ENCODE data around the gene BRPF1. TPM values are rescaled to one million over a fixed set of nuclear protein-coding genes. Genes with fewer than 3 reads are reported as not detected.

The BRPF1 gene
- total RNA-seq, 1 experiment from 2014 or later = 21.4 TPM

DNA sequence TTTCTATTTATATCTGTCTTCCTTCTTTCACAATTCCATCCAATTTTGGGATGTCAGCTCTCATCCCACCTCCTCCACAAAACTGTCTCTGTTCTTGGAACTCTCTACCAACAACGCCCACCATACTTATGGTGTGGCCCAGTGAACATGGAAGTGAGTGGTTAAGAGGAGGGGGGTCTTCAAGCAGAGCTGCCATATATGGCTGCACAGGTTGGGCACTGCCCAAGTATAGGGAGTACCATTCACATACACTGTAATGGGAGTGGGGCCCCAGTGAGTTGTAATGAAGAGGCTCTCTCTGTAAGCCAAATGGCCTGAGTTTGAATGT is 46.1 kb downstream of the BRPF1 start:
- Mint-ChIP-seq H3K27ac (ENCODE audit: low read depth, unreplicated experiment) (no peak overlapping the region), H3K9me3 (ENCODE audit: unreplicated experiment) (no peaks in the 10 kb centered on the region), H3K27me3 (ENCODE audit: insufficient read depth, unreplicated experiment) (no peaks in the 10 kb centered on the region), H3K4me3 (ENCODE audit: unreplicated experiment) (no peak overlapping the region), H3K4me1 (ENCODE audit: insufficient read depth, unreplicated experiment) (peaks cover 16% of the 10 kb centered on the region), H3K36me3 (ENCODE audit: insufficient read depth, unreplicated experiment) (peaks cover 6% of the 10 kb centered on the region)
- ChIA-PET CTCF (no interaction called here), POLR2A (interaction anchor here (0.7 to 2.5 kb wide), 3 partner anchors 15 to 28 kb away, joined by 3 to 8 read pairs (median 6); partner anchors contain the start of genes ARPC4, OGG1 and TADA3)
- BruUV-seq (replicated peaks) = no TSS peak
- TF ChIP-seq, protein P1, sequence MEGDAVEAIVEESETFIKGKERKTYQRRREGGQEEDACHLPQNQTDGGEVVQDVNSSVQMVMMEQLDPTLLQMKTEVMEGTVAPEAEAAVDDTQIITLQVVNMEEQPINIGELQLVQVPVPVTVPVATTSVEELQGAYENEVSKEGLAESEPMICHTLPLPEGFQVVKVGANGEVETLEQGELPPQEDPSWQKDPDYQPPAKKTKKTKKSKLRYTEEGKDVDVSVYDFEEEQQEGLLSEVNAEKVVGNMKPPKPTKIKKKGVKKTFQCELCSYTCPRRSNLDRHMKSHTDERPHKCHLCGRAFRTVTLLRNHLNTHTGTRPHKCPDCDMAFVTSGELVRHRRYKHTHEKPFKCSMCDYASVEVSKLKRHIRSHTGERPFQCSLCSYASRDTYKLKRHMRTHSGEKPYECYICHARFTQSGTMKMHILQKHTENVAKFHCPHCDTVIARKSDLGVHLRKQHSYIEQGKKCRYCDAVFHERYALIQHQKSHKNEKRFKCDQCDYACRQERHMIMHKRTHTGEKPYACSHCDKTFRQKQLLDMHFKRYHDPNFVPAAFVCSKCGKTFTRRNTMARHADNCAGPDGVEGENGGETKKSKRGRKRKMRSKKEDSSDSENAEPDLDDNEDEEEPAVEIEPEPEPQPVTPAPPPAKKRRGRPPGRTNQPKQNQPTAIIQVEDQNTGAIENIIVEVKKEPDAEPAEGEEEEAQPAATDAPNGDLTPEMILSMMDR (IDR thresholded peaks at IDR 0.05; ENCODE audit: unreplicated experiment) = no peak
- DNase-seq (ENCODE audit: unreplicated experiment) = no peak
- intact Hi-C loops (cut with micrococcal nuclease) = no loop called here

DNA sequence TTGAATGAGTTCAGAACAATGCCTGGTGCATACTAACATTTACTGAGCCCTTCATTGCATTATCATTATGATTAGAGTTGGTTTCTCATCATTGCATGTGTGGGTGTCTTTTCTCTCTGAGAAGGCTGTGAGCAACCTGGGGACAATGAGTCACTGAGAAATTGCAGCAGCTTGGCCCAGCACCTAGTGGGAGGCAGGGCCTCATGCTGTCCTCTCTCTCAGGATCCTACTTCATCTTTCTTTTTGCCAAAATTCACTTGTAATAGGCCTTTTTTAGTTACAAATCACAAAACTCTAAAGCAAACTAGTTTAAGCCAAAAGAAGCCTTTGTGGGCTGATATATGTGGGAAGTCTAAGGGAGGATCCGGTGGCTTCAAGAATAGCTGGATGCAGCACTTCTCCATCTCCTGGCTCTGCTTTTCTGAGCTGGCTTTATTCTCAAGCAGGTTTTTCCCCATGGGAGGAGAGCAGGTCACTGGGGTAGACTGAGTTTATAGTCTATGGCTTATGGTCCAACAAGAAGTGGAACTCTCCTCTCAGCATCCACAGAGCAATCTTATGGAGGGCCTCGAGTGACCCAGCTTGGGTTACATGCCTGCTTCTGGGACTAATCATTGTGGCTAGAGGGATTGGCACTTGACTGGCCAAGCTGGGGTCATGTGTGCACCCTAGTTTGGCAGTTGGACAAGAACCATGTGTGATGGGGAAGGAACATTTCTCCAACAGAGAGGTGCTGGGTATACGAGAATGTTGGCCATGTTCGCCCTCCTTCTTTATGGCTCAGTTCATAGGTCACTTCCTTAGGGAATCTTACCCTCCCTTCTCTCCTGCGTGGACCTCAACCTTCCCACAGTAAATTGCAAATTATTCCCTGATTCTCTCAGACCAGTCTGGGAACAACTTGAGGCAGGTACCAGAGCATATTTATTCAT is 46.9 kb downstream of the BRPF1 start:
- H3K36me3 Mint-ChIP-seq (ENCODE audit: insufficient read depth, unreplicated experiment) = peaks cover 11% of the 10 kb centered on the region
- H3K27me3 Mint-ChIP-seq (ENCODE audit: insufficient read depth, unreplicated experiment) = no peaks in the 10 kb centered on the region
- no peaks in the 10 kb centered on the region for H3K9me3 Mint-ChIP-seq (ENCODE audit: unreplicated experiment)
- ChIA-PET POLR2A (interaction anchor here (0.6 to 2.5 kb wide), 4 partner anchors 15 to 50 kb away, joined by 3 to 8 read pairs (median 4); partner anchors contain the start of genes ARPC4, OGG1 and TADA3), CTCF (no interaction called here)
- intact Hi-C loops (cut with micrococcal nuclease) = no loop called here
- H3K4me3 Mint-ChIP-seq (ENCODE audit: unreplicated experiment) = no peak overlapping the region
- TF ChIP-seq, protein P1 (IDR thresholded peaks at IDR 0.05; ENCODE audit: unreplicated experiment) = no peak
- no peak overlapping the region for H3K27ac Mint-ChIP-seq (ENCODE audit: low read depth, unreplicated experiment)
- DNase-seq (ENCODE audit: unreplicated experiment) = peak; percentile 61
- BruUV-seq (replicated peaks) = TSS peak; percentile 67
- H3K4me1 Mint-ChIP-seq (ENCODE audit: insufficient read depth, unreplicated experiment) = peaks cover 16% of the 10 kb centered on the region

DNA sequence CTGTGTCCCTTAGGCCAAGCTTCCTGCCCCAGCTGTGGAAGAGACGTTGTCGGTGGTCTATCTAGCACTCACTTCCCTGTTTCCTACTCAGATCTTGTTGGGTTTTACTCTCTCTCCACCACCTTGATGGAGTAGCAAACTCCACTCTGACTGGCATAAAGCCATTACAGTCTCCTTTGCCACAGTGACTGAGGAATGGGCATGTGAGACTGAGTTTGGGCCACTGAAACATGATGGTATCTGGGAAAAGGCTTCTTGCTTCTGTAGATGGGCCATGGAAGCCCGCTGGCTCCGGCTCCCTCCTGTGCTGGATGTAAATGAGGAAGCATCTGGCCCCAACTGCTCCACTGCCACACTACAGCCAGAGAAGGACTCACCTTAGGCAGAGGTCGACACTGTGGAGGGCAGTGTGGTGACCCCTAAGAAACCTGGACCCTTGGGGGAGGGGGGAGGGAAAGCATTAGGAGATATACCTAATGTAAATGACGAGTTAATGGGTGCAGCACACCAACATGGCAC is 47.6 kb downstream of the BRPF1 start:
- CTCF ChIA-PET = no interaction called here
- Mint-ChIP-seq H3K27me3 (ENCODE audit: insufficient read depth, unreplicated experiment) (no peaks in the 10 kb centered on the region), H3K9me3 (ENCODE audit: unreplicated experiment) (no peaks in the 10 kb centered on the region), H3K36me3 (ENCODE audit: insufficient read depth, unreplicated experiment) (peaks cover 19% of the 10 kb centered on the region), H3K27ac (ENCODE audit: low read depth, unreplicated experiment) (no peak overlapping the region), H3K4me1 (ENCODE audit: insufficient read depth, unreplicated experiment) (peaks cover 16% of the 10 kb centered on the region), H3K4me3 (ENCODE audit: unreplicated experiment) (no peak overlapping the region)
- POLR2A ChIA-PET = interaction anchor here (2.0 to 2.5 kb wide), 2 partner anchors 14 to 29 kb away, joined by 6 to 8 read pairs; partner anchors contain the start of genes ARPC4, OGG1 and TADA3
- intact Hi-C loops (cut with micrococcal nuclease) = no loop called here
- TF ChIP-seq, protein P1 (IDR thresholded peaks at IDR 0.05; ENCODE audit: unreplicated experiment) = no peak
- no TSS peak for BruUV-seq (replicated peaks)
- no peak for DNase-seq (ENCODE audit: unreplicated experiment)

DNA sequence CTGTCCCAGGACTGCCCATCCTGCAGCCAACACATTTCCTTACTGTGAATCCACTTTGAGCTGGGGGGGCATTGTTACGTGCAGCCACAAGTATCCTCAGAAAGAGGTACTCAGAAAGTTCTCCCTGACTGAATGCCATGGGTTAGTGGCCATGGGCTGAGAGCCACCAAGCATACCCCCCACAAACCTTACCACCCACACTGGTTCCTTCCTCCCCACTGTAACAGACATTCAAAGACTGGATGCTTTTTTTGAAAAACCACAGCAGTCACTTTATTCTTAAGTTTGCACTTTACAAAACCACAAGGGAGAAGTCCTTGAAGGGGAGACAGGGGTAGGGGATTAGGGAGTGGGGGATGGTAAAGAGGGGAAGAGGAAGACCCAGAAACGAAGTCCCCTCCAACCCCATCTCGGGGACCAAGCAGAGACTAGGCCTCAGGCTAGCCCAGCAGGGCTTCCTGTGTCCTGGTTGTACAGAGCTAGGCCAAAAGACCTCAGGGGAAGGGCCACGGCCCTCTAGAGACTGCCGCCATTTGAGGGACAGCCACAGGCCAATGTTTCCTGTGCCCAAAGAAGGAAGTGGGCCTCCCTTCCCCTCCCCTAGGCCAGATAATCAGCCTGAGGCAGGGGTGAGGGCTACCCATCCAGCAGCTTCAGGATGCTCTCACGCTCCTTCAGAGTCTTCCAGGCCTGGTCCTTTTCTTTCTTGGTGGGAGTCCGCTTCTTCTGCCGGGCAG is 48.4 kb downstream of the BRPF1 start:
- DNase-seq (ENCODE audit: unreplicated experiment) = no peak
- TF ChIP-seq, protein P1 (IDR thresholded peaks at IDR 0.05; ENCODE audit: unreplicated experiment) = no peak
- Mint-ChIP-seq H3K9me3 (ENCODE audit: unreplicated experiment) (no peaks in the 10 kb centered on the region), H3K4me1 (ENCODE audit: insufficient read depth, unreplicated experiment) (peaks cover 16% of the 10 kb centered on the region), H3K4me3 (ENCODE audit: unreplicated experiment) (no peak overlapping the region), H3K27ac (ENCODE audit: low read depth, unreplicated experiment) (no peak overlapping the region), H3K36me3 (ENCODE audit: insufficient read depth, unreplicated experiment) (peaks cover 22% of the 10 kb centered on the region), H3K27me3 (ENCODE audit: insufficient read depth, unreplicated experiment) (no peaks in the 10 kb centered on the region)
- intact Hi-C loops (cut with micrococcal nuclease) = no loop called here
- TSS peak; percentile 71 for BruUV-seq (replicated peaks)
- ChIA-PET POLR2A (interaction anchor here (1.2 to 2.3 kb wide), 2 partner anchors 11 to 13 kb away, joined by 3 to 7 read pairs; partner anchors contain the start of genes ARPC4 and TADA3), CTCF (interaction anchor here (0.7 kb wide), 1 partner anchor 11 kb away, joined by 3 read pairs; no protein-coding TSS in a partner anchor)

Measured in MCF 10A (cell line).